Activated naive CD8-positive, alpha-beta T cell treated with anti-CD3 and anti-CD28 coated beads, Interleukin-2, amount 50 U/mL, for 16 hours (primary cell): Measurements from ENCODE around the gene IFNA5.

Experiments
- DNase-seq: peaks from one replicate; pipeline ENCODE4 v3.0.0-alpha.2; 2020; ENCODE audit warnings: low read depth, low spot score

IFNA5 gene

GRCh38 chr9:21294364-21294774 is 10.7 kb downstream of the IFNA5 start:
- DNase-seq: no peak

- DNase-seq: no peak
These were observed 15.3 kb downstream of the IFNA5 start for GRCh38 chr9:21289848-21290247.

GRCh38 chr9:21287280-21287679 is 17.8 kb downstream of the IFNA5 start:
- DNase-seq: no peak

GRCh38 chr9:21286659-21287058 is 18.5 kb downstream of the IFNA5 start:
- no peak for DNase-seq

- DNase-seq: no peak
These were observed 19.0 kb downstream of the IFNA5 start for GRCh38 chr9:21286099-21286498.

GRCh38 chr9:21281275-21281674 is 23.8 kb downstream of the IFNA5 start:
- DNase-seq: no peak

- DNase-seq: no peak
These were observed 36.8 kb downstream of the IFNA5 start for GRCh38 chr9:21268347-21268657.

- no peak for DNase-seq
These were observed 37.4 kb downstream of the IFNA5 start for GRCh38 chr9:21267485-21268346.

- no peak for DNase-seq
These were observed 38.2 kb downstream of the IFNA5 start for GRCh38 chr9:21266733-21267484.

GRCh38 chr9:21265421-21266189 is 39.5 kb downstream of the IFNA5 start:
- no peak for DNase-seq

GRCh38 chr9:21255538-21256212 is 49.4 kb downstream of the IFNA5 start:
- DNase-seq: no peak
